ENCODE measurements around the gene OSBPL8.
A peak's percentile ranks its signal among the peaks of the same experiment; 100 is the strongest.
"Not testable (repeated sequence)": the region's sequence is repeated elsewhere in the genome, so short reads cannot be mapped to it uniquely, and the experiment has no call there.

OSBPL8 gene

DNA sequence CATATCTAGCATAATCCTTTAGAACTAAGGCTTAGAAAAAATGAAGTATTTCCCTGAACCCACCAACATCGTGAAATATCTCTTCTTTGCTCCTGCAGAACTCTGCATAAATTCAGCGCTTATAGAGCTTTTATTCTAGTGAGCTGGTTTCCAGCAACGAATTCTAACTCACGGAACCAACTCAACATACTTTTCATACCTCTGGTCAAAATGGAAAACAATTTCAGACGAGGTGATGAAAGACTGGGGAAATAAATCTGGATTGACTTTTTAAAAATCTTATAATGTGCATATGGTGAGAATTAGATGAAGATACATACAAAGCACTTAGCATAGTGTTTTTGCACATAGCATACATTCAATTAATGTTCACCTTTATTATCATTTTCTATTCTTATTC, 148.8 kb downstream of the OSBPL8 start:
- no peak for DNase-seq

GRCh38 chr12:76410371-76410770, 149.2 kb downstream of the OSBPL8 start:
- DNase-seq, result no peak

GRCh38 chr12:76409074-76409473, 150.5 kb downstream of the OSBPL8 start:
- DNase-seq, result no peak

DNA sequence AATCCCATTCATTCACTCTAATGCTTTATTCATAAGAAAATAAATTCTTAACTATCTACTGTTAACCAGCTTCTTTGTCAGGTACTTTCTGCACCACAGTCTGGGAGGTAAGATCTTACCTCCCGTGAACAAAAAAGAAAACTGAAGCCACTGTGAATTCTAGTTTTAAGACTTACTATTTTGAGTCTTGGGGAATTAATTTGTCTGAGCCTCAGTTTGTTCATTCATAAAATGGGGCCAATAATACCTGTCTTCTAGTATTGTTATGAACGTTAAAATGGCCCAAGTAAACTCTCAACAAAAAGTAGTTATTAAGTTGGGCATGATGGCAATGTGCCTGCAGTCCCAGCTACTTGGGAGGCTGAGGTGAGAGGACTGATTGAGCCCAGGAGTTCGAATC, 151.9 kb downstream of the OSBPL8 start:
- DNase-seq, result no peak

DNA sequence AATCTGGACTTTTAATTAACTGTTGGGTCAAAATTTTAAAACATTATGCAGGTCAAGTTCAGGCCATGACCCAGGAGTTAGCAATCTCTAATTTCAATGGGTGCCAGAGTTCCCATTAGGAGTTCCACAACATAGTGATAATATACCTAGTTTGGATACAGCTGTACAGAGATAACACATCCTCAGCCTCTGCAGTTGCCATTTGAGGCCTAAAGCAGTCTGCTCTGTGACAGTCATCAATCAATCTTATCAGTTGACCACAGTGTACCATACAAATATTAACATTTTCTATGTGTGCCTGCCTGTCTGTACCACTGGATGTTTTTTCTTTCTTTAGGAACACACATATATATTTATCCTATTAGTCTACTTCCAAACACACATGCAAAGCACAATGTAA, 157.3 kb downstream of the OSBPL8 start:
- no peak for DNase-seq

- no peak for DNase-seq
Observed at GRCh38 chr12:76400136-76400535, 159.4 kb downstream of the OSBPL8 start.

- no peak for DNase-seq
Observed at GRCh38 chr12:76399040-76399439, 160.5 kb downstream of the OSBPL8 start.

DNA sequence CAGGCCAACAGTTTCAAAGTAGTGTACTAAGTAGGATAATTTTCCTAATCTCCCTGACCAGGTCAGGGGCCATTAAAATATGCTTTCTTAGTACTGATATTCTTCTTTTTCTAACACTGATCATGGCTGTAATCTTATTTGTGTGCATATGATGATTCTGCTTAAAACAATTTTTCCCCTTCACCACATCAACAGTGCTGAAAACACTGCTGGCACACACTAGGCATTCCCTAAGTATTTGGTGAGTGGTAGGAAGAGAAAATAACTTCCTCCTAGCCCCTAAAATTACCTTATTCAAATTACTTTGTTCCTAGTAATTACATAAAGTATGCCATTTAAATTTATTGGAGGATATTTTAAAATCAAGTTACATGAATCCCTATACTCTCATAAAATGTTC, 161.5 kb downstream of the OSBPL8 start:
- DNase-seq, result no peak

DNA sequence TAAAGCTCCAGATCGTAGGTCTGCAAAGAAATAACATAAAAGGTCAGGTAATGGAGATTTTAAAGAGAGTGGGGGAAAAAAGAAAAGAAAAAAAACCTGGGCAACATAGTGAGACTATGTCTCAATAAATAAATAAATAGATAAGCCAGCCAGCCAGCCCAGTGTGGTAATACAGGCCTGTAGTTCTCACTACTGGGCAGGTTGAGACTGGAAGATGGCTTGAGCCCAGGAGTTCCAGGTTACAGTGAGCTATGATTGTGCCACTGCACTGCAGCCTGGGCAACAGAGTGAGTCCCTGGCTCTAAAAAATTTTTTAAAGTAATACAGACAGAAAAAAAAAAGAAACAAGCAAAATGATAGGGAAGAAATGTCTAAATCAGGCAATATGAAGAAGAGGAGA, 168.1 kb downstream of the OSBPL8 start:
- DNase-seq, result no peak

GRCh38 chr12:76387614-76388013, 172.0 kb downstream of the OSBPL8 start:
- no peak for DNase-seq

DNA sequence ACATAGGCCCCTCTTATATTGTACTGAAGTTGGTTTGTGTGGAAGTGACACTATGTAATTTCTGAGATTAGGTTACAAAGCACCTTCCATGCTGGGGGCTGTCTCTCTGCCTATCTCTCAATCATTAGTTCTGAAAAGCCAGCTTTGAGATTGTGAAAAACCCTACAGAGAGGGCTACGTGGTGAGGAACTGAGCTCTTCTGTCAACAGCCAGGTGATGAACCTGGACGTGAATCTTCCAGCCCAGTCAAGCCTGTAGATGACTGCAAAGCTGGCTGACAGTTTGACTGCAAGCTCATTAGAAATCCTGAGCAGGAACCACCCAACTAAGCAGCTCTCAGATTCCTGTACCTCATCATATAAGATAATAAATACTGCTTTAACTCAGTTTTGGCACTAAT, 175.0 kb downstream of the OSBPL8 start:
- DNase-seq, result no peak

- DNase-seq, result no peak
Observed at GRCh38 chr12:76383988-76384387, 175.6 kb downstream of the OSBPL8 start.

GRCh38 chr12:76379261-76379660, 180.3 kb downstream of the OSBPL8 start:
- DNase-seq, result no peak

- not testable (repeated sequence) for DNase-seq
Observed at GRCh38 chr12:76376876-76377275, 182.7 kb downstream of the OSBPL8 start.

GRCh38 chr12:76375939-76376338, 183.6 kb downstream of the OSBPL8 start:
- no peak for DNase-seq

- no peak for DNase-seq
Observed at GRCh38 chr12:76375470-76375869, 184.1 kb downstream of the OSBPL8 start.

GRCh38 chr12:76374386-76375020, 185.1 kb downstream of the OSBPL8 start:
- no peak for DNase-seq

GRCh38 chr12:76368230-76368629, 191.3 kb downstream of the OSBPL8 start:
- DNase-seq, result no peak

DNA sequence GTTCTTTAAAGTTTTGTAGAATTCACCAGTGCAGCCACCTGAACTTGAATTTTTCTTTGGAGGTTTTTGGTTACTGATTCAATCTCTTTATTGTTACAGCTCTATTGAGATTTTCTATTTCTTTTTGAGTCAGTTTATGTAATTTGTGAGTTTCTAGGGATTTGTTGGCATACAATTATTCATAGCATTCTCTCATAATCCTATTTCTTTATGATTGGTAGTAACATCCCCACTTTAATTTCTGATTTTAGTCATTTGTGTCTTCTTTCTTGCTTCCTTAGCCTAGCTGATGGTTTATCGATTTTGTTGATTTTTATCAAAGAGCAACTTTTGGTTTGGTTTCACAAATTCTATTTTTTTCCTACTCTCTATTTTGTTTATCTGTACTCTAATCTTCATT, 193.4 kb downstream of the OSBPL8 start:
- no peak for DNase-seq

- not testable (repeated sequence) for DNase-seq
Observed at GRCh38 chr12:76364131-76364530, 195.4 kb downstream of the OSBPL8 start.

DNA sequence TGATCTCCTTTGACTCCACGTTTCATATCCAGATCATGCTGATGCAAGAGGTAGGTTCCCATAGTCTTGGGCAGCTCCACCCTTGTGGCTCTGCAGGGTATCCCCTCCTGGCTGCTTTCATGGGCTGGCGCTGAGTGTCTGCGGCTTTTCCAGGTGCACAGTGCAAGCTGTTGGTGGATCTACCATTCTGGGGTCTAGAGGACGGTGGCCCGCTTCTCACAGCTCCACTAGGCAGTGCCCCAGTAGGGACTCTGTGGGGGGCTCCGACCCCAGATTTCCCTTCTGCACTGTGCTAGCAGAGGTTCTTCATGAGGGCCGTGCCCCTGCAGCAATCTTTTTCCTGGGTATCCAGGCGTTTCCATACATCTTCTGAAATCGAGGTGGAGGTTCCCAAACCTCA, 199.3 kb downstream of the OSBPL8 start:
- DNase-seq, result no peak

- no peak for DNase-seq
Observed at GRCh38 chr12:76356071-76356470, 203.5 kb downstream of the OSBPL8 start.

DNA sequence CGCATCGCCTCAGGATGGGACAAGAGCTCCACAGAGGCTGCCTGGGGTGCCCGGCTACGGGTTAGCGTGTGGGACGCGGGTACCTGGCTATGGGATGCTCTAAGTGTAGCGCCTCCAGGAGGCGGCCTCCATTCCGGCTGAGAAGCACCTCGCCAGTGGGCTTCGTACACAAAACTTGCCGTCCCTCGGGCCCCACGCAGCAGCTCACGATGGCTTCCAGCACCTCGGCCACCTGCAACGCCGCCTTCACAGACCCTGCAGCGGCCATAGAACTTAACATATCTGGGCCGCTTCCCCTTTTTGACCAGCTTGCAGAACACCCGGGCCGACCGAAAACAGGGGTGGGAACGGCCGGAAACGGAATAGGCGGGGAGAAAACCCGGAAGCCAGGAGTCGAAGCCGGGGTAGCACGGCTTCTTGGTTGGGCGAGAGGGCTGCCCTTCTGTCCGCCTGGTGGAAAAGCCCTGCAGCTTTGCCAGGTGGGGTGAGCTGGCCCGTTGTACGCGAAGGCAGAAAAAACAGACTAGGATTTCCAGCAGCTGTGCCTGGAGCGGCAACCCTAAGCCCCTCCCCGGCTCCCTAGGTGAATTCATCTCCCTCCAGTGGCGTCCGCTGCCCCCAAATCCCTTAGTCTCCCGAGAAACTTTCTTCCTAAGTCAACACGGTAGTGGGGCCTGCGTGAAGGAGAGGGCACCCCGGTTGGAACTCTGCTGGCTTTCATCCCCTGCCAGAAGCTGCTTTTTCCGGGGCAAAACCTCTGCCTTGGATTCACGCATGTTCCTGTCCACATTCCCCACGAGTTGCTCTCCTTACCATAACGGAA, 211.3 kb downstream of the OSBPL8 start, which contains the start of gene BBS10:
Gene BBS10, minus strand, starts transcription at position 337 of the 823 bp plus-strand sequence. Its CDS starts 57 bp downstream, at position 280.
- DNase-seq, result peak; percentile 96

DNA sequence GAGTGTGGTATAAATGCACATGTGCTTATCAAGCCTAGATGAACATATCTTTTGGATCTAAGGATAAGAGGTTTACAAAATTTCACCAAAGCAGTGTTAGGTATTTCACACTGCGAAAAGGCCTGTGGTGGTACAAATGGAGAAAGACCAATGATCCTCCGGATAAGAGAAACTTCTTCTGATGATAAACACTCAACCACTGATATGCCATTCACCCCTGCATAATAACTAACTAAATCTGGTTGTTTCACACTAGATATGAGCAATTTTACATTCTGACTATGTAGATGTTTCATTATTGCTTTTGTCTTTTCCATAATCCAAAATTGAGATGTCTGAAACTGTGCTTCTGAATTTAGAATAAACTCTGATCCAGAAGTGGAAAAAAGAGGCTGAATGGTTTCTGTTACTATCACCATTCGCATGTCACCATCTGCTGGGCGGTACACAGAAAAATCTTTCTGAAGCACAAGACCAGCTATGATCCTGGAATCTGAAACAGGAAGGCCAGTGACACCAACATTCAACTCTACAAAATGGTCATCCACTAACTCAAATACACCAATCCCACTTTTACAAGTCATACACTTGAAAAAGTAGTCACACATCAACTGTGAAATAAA, 212.7 kb downstream of the OSBPL8 start:
- DNase-seq, result peak; percentile 73 to 78
